ENCODE measurements around the gene HMGN4.
A peak's percentile ranks its signal among the peaks of the same experiment; 100 is the strongest.
"Not testable (repeated sequence)": the region's sequence is repeated elsewhere in the genome, so short reads cannot be mapped to it uniquely, and the experiment has no call there.

Gene HMGN4

GRCh38 chr6:26522486-26523228, 15.5 kb upstream of the HMGN4 start:
- not testable (repeated sequence) for DNase-seq (ENCODE audit: low read depth)

- not testable (repeated sequence) for DNase-seq (ENCODE audit: low read depth)
These were observed 13.9 kb upstream of the HMGN4 start for GRCh38 chr6:26524314-26524713.

- no peak for DNase-seq (ENCODE audit: low read depth)
These were observed 13.3 kb upstream of the HMGN4 start for GRCh38 chr6:26524722-26525370.

GRCh38 chr6:26525838-26526237, 12.3 kb upstream of the HMGN4 start:
- DNase-seq (ENCODE audit: low read depth) = no peak

GRCh38 chr6:26526928-26527327, 11.2 kb upstream of the HMGN4 start:
- no peak for DNase-seq (ENCODE audit: low read depth)

- no peak for DNase-seq (ENCODE audit: low read depth)
These were observed 8.0 kb upstream of the HMGN4 start for GRCh38 chr6:26530203-26530602.

GRCh38 chr6:26531897-26532296, 6.3 kb upstream of the HMGN4 start:
- DNase-seq (ENCODE audit: low read depth) = no peak

- peak; percentile 83 for DNase-seq (ENCODE audit: low read depth)
These were observed 5.3 kb upstream of the HMGN4 start for GRCh38 chr6:26532699-26533531.

GRCh38 chr6:26533532-26533931, 4.6 kb upstream of the HMGN4 start:
- DNase-seq (ENCODE audit: low read depth) = no peak

- DNase-seq (ENCODE audit: low read depth) = no peak
These were observed 3.3 kb upstream of the HMGN4 start for GRCh38 chr6:26534681-26535465.

GRCh38 chr6:26536571-26537159, 1.5 kb upstream of the HMGN4 start:
- no peak for DNase-seq (ENCODE audit: low read depth)

GRCh38 chr6:26537160-26537845, 863 bp upstream of the HMGN4 start:
- DNase-seq (ENCODE audit: low read depth) = peak; percentile 75

GRCh38 chr6:26538572-26538902, 371 bp downstream of the HMGN4 start:
- DNase-seq (ENCODE audit: low read depth) = no peak

GRCh38 chr6:26539071-26539615, 977 bp downstream of the HMGN4 start:
- no peak for DNase-seq (ENCODE audit: low read depth)

- DNase-seq (ENCODE audit: low read depth) = no peak
These were observed 3.4 kb downstream of the HMGN4 start for GRCh38 chr6:26541579-26541978.

GRCh38 chr6:26543953-26544352, 5.8 kb downstream of the HMGN4 start:
- no peak for DNase-seq (ENCODE audit: low read depth)

- DNase-seq (ENCODE audit: low read depth) = no peak
These were observed 6.3 kb downstream of the HMGN4 start for GRCh38 chr6:26544473-26544872.

- no peak for DNase-seq (ENCODE audit: low read depth)
These were observed 7.5 kb downstream of the HMGN4 start for GRCh38 chr6:26545627-26546026.

GRCh38 chr6:26547363-26547762, 9.2 kb downstream of the HMGN4 start:
- DNase-seq (ENCODE audit: low read depth) = not testable (repeated sequence)

- DNase-seq (ENCODE audit: low read depth) = no peak
These were observed 12.3 kb downstream of the HMGN4 start for GRCh38 chr6:26550250-26550993.
